B cell (primary cell): ENCODE measurements around the gene LAMA4. TPM values are rescaled to one million over a fixed set of nuclear protein-coding genes. Genes with fewer than 3 reads are reported as not detected.

Experiments
- ATAC-seq: fragments of 200-7000 bp; cut with Tn5 transposase; one replicate; pipeline ENCODE4 v1.10.0; 2021; ENCODE audit warnings: low read depth, mild to moderate bottlenecking, moderate number of reproducible peaks, moderate library complexity
- CTCF ChIA-PET: fragments of 350-600 bp; sonication (Branson Sonifier 250); formaldehyde crosslinking; loops from one replicate; lab custom pipeline; 2021; ENCODE audit warnings: antibody characterized with exemption, inconsistent platforms; lab: Charles Lee
- POLR2A ChIA-PET: fragments of 350-600 bp; sonication (Branson Sonifier 250); formaldehyde crosslinking; loops from one replicate; lab custom pipeline; 2021; ENCODE audit warnings: antibody characterized with exemption; lab: Charles Lee
- DNase-seq: peaks from one replicate; pipeline ENCODE4 v3.0.0; 2013
- H2AFZ ChIP-seq: 2 replicates; pipeline ENCODE4 v1.6.1; 2012; ENCODE audit warnings: mild to moderate bottlenecking, low read depth, low read length; ENCODE audit not compliant: insufficient read depth, poor library complexity, severe bottlenecking
- H3K27ac ChIP-seq, 2 donors: 1 replicate in 1 of 2; 2 replicates in 1 of 2; pipeline ENCODE4 v1.5.1; 2012 to 2013; ENCODE audit warnings: low read length in 2 of 2, mild to moderate bottlenecking in 2 of 2, moderate library complexity in 1 of 2
- H3K27me3 ChIP-seq, 4 experiments: fragments of 200-600 bp in 1 of 4; sonication (generic) in 1 of 4; replicated peaks in 1 of 4; 1 replicate in 2 of 4; 2 replicates in 2 of 4; pipeline versions ENCODE4 v1.6.1 to v1.7.0; 2013 to 2016; ENCODE audit warnings: low read length in 3 of 4, mild to moderate bottlenecking in 2 of 4, mixed read lengths in 1 of 4, moderate library complexity in 1 of 4; ENCODE audit not compliant: insufficient read depth in 4 of 4, control insufficient read depth in 3 of 4; ENCODE audit errors: control extremely low read depth in 1 of 4
- H3K36me3 ChIP-seq, 2 experiments: replicated peaks in 1 of 2; 1 replicate in 1 of 2; 2 replicates in 1 of 2; pipeline versions ENCODE4 v1.6.1 to v1.7.1; 2013; ENCODE audit warnings: low read length in 1 of 2; ENCODE audit not compliant: insufficient read depth in 2 of 2, control insufficient read depth in 1 of 2; ENCODE audit errors: control extremely low read depth in 1 of 2, extremely low read depth in 1 of 2
- H3K4me1 ChIP-seq, 2 donors: fragments of 200-600 bp in 1 of 2; sonication (generic) in 1 of 2; 1 replicate in 1 of 2; 2 replicates in 1 of 2; pipeline versions ENCODE4 v1.5.1 to v1.6.1; 2013 to 2017; ENCODE audit warnings: low read length in 2 of 2; ENCODE audit not compliant: control insufficient read depth in 2 of 2, insufficient read depth in 2 of 2
- H3K4me2 ChIP-seq: replicated peaks from 2 replicates; pipeline ENCODE3; 2012; ENCODE audit warnings: mild to moderate bottlenecking, low read depth, low read length; ENCODE audit not compliant: poor library complexity, severe bottlenecking
- H3K4me3 ChIP-seq, 5 experiments: fragments of 200-600 bp in 1 of 5; sonication (generic) in 1 of 5; 1 replicate in 3 of 5; 2 replicates in 2 of 5; pipeline versions ENCODE4 v1.5.1 to v1.7.0; 2011 to 2016; ENCODE audit warnings: low read length in 4 of 5, mild to moderate bottlenecking in 4 of 5, low read depth in 2 of 5, control low read depth in 1 of 5, moderate library complexity in 1 of 5; ENCODE audit not compliant: insufficient read depth in 1 of 5; ENCODE audit errors: control extremely low read depth in 1 of 5, extremely low read depth in 1 of 5
- H3K79me2 ChIP-seq: fragments of 200-600 bp; sonication (generic); one replicate; pipeline ENCODE4 v1.6.0; 2016; ENCODE audit warnings: low read length; ENCODE audit not compliant: control insufficient read depth, insufficient read depth
- H3K9ac ChIP-seq: fragments of 200-600 bp; sonication (generic); 2 replicates; pipeline ENCODE4 v1.6.1; 2017; ENCODE audit warnings: mild to moderate bottlenecking, low read length, moderate library complexity
- H3K9me3 ChIP-seq, 3 donors: one replicate each; pipeline versions ENCODE4 v1.6.1 to v1.7.1; 2013; ENCODE audit warnings: low read length in 2 of 3; ENCODE audit not compliant: control insufficient read depth in 2 of 3, insufficient read depth in 1 of 3; ENCODE audit errors: control extremely low read depth in 1 of 3
- H4K20me1 ChIP-seq: 2 replicates; pipeline ENCODE4 v1.6.0; 2012; ENCODE audit warnings: mild to moderate bottlenecking, low read length; ENCODE audit not compliant: insufficient read depth, control insufficient read depth, poor library complexity, severe bottlenecking
- H3K27ac Mint-ChIP-seq: one replicate; pipeline ENCODE4 v1.8.0; 2021; ENCODE audit warnings: mixed read lengths
- H3K27me3 Mint-ChIP-seq: one replicate; pipeline ENCODE4 v1.8.0; 2021; ENCODE audit warnings: mixed read lengths
- H3K4me1 Mint-ChIP-seq: one replicate; pipeline ENCODE4 v1.8.0; 2021; ENCODE audit warnings: mixed read lengths
- H3K4me3 Mint-ChIP-seq: one replicate; pipeline ENCODE4 v1.8.0; 2021; ENCODE audit warnings: mixed read lengths
- H3K9me3 Mint-ChIP-seq: one replicate; pipeline ENCODE4 v1.8.0; 2022; ENCODE audit warnings: mixed read lengths; ENCODE audit not compliant: insufficient read depth
- CTCF ChIP-seq: fragments of 200-600 bp; IDR thresholded peaks from one replicate; pipeline ENCODE4 v1.8.0; 2022; ENCODE audit warnings: antibody characterized with exemption, mild to moderate bottlenecking
- EZH2 ChIP-seq: IDR thresholded peaks from 2 replicates; pipeline ENCODE4 v1.6.1; 2012; ENCODE audit warnings: borderline replicate concordance, low read depth, mild to moderate bottlenecking, moderate library complexity, low read length; ENCODE audit not compliant: insufficient read depth, poor library complexity, severe bottlenecking
- WGBS: methylation state at CpG from one replicate; pipeline ENCODE4 v1.1.5; 2013; ENCODE audit warnings: missing lambda C conversion rate; ENCODE audit not compliant: insufficient coverage; 5-methylcytosine and 5-hydroxymethylcytosine counted together
- intact Hi-C: fragments of 100-400 bp; cut with micrococcal nuclease; formaldehyde crosslinking; loops from one replicate; pipeline ENCODE4 v1.10.0; 2022
- polyA plus RNA-seq: library from polyadenylated mRNA; depleted of rRNA; stranded (reverse); fragments of >200 nt; gene quantifications from 2 replicates; pipeline ENCODE4 v1.2.3, GENCODE V29; 2012
- total RNA-seq, 2 donors: library from RNA; stranded (reverse); fragments of 120-200 nt in 1 of 2; gene quantifications; 1 replicate in 1 of 2; 2 replicates in 1 of 2; pipeline versions ENCODE4 v1.2.3 to v1.2.4, GENCODE V29; 2013 to 2022

The LAMA4 gene
- total and polyA plus RNA-seq, 2 donors (not counting 1 experiment from before 2014, with no cell fraction given): not detected

GRCh38 chr6:112117554-112117953 lies 136.8 kb downstream of the LAMA4 start:
- Mint-ChIP-seq H3K4me3 (no peak overlapping the region), H3K27me3 (peaks cover 16% of the 10 kb centered on the region), H3K27ac (no peak overlapping the region), H3K4me1 (no peaks in the 10 kb centered on the region), H3K9me3 (no peaks in the 10 kb centered on the region)
- Histone ChIP-seq H3K9me3 (no peaks in the 10 kb centered on the region), H3K36me3 (no peaks in the 10 kb centered on the region), H2AFZ (no peak overlapping the region), H3K4me2 (no peak overlapping the region), H3K4me1 (no peaks in the 10 kb centered on the region), H3K27me3 (peaks cover 0 to 4% (median 2%) of the 10 kb centered on the region in 4 experiments), H3K27ac (no peak overlapping the region), H3K4me3 (no peak overlapping the region), H4K20me1 (no peaks in the 10 kb centered on the region), H3K79me2 (no peaks in the 10 kb centered on the region), H3K9ac (no peak overlapping the region)
- WGBS: no CpG with 5 or more reads among the region's 1 CpG
- intact Hi-C loops: no loop called here
- no peak for TF ChIP-seq EZH2
- no peak for TF ChIP-seq CTCF
- DNase-seq: no peak
- ChIA-PET CTCF (no interaction called here), POLR2A (no interaction called here)
- ATAC-seq: no peak

- Histone ChIP-seq H3K4me2 (no peak overlapping the region), H3K27ac (no peak overlapping the region), H3K79me2 (no peaks in the 10 kb centered on the region), H3K9ac (no peak overlapping the region), H4K20me1 (no peaks in the 10 kb centered on the region), H3K4me3 (no peak overlapping the region), H3K4me1 (no peaks in the 10 kb centered on the region), H2AFZ (no peak overlapping the region), H3K9me3 (no peaks in the 10 kb centered on the region), H3K27me3 (peaks cover 0 to 4% (median 2%) of the 10 kb centered on the region in 4 experiments), H3K36me3 (no peaks in the 10 kb centered on the region)
- TF ChIP-seq EZH2 (no peak), CTCF (no peak)
- POLR2A ChIA-PET: no interaction called here
- CTCF ChIA-PET: no interaction called here
- Mint-ChIP-seq H3K27me3 (peaks cover 20% of the 10 kb centered on the region), H3K4me1 (no peaks in the 10 kb centered on the region), H3K9me3 (no peaks in the 10 kb centered on the region), H3K4me3 (no peak overlapping the region), H3K27ac (no peak overlapping the region)
- DNase-seq (no peak), ATAC-seq (no peak)
- WGBS: no CpG with 5 or more reads among the region's 1 CpG
- intact Hi-C loops: no loop called here
These were observed 138.1 kb downstream of the LAMA4 start for GRCh38 chr6:112116221-112116620.
